COLO668 (cell line): ENCODE results near the gene EFNA1.

Experiments used
- DNase-seq: peaks from one replicate; lab custom pipeline; 2025; ENCODE audit not compliant: unreplicated experiment; lab: John Stamatoyannopoulos, UW

EFNA1 gene, protein sequence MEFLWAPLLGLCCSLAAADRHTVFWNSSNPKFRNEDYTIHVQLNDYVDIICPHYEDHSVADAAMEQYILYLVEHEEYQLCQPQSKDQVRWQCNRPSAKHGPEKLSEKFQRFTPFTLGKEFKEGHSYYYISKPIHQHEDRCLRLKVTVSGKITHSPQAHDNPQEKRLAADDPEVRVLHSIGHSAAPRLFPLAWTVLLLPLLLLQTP

DNA sequence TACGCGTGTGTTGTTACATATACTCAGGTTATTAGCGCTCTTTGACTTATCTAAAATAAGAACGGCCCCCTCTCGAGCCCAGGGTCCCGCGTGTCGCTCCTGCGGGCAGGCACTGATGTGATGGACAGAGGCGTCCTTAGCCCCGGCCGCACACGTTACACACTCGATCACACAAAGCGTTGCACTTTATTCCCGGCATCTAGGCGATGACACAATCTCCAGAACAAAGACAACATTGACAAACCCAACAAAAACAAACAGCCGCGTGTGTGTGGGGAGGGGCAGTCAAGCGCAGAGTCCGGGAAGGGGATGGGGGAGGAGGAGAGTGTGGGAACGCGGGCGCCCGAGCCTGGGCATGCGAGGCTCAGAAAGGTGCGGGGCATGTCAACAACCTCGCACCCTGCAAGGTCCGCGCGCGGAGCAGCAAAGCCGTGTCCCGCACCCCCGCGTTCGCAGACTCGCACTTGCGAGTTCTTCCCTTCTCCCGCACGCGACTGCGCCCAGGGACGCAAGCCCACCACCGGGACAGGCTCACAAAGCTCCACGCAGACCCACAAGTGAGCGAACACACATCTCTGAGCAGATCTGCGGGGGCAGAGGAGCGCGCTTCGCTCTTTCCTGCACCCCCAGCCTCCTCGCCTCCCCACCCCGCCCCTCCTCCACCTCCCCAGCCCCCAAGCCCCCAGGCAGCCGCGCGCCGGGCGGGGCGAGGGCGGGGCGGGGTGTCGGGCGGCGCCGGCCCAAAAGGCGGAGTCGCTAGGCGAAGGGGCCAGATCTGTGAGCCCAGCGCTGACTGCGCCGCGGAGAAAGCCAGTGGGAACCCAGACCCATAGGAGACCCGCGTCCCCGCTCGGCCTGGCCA, at the start of gene EFNA1:
Gene EFNA1 (plus strand): TSS at position 772 of the 862 bp plus-strand sequence. CDS start 102 bp downstream, outside the sequence.
- peak; percentile 90 for DNase-seq

DNA sequence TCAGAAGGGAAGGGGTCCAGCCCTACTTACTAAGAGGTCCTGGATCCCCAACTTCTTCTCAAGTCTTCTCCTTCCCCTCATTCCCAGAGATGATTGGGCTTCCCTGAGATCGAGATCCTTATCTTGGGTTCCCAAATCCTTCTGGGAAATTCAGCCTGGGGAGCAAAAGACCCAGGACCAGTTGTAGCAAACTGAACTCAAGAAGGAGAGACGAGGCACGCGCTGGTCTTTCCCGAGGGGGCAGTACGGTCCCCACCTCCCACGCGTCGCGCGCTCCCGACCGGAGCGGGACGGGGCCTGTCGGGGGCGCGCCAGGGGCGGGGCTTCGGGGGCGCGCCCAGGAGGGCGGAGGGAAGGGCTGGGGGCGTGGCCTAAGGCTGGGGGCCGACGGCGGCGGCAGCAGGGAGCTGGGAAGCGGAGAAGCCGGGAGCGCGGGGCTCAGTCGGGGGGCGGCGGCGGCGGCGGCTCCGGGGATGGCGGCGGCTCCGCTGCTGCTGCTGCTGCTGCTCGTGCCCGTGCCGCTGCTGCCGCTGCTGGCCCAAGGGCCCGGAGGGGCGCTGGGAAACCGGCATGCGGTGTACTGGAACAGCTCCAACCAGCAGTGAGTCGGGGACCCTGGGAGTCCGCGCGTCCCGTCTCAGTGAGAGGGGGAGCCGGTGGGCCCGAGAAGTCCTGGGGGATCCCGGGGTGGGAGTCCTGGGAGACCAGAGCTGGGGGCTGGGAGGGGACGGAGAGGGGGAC, 49.0 kb upstream of the EFNA1 start, which contains the start of gene EFNA3:
Gene EFNA3 (plus strand): TSS at position 369 of the 741 bp plus-strand sequence. CDS start 105 bp downstream, at position 474.
- DNase-seq: peak; percentile 89

DNA sequence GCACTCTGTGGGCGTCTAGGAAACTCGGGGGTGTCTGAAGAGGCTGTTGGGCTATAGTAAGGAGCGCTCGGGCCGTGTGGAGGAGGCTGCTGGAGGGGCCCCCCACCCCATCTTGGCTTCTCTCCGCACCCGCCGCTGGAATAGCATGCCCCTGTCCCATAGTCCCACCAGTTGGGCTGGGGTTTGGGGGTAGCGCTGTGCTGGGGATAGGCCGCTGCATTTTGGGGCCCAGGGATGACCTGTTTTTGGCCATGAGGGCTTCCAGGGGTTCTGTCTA, 48.5 kb upstream of the EFNA1 start:
- DNase-seq: no peak

DNA sequence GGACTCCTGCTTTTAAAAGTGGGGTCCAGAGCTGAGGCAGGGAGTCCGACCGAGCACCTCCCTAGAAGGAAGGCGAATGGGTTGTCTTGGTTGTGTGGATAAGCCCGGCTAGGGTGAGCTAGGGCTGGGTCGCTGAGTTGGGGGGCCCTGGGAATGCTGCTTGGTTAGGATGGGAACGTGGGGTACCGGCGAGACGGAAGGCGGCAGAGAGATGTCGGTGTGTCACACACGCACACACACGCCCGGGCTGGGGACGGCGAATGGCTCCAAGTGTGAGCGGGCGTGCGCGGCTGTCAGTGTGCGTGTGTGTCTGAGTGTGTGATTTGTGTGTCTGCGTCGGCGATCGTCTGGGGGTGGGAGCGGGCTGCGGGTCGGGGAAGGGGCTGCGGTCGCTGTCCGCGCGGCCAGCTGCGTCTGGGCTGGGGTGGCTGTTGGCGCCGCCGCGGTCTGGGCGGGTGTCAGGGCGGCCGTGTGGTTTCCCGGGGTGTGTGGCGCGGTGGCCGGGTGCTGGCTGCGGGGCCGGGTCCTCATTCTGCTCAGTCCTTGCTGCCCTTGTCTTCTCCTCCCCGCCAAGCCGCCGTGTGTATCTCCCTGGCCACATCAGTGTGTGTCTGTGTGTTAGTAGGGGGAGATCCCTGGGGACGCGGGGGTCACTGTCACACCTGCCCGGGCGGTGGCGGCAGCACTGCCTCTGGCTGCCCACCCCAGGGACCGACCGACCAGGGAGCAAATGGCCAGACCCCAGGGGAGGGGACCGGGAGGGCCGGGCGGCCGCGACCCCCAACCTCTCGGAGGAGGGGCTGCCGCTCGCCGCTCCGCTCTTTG, 48.0 kb upstream of the EFNA1 start:
- peak; percentile 59 for DNase-seq

DNA sequence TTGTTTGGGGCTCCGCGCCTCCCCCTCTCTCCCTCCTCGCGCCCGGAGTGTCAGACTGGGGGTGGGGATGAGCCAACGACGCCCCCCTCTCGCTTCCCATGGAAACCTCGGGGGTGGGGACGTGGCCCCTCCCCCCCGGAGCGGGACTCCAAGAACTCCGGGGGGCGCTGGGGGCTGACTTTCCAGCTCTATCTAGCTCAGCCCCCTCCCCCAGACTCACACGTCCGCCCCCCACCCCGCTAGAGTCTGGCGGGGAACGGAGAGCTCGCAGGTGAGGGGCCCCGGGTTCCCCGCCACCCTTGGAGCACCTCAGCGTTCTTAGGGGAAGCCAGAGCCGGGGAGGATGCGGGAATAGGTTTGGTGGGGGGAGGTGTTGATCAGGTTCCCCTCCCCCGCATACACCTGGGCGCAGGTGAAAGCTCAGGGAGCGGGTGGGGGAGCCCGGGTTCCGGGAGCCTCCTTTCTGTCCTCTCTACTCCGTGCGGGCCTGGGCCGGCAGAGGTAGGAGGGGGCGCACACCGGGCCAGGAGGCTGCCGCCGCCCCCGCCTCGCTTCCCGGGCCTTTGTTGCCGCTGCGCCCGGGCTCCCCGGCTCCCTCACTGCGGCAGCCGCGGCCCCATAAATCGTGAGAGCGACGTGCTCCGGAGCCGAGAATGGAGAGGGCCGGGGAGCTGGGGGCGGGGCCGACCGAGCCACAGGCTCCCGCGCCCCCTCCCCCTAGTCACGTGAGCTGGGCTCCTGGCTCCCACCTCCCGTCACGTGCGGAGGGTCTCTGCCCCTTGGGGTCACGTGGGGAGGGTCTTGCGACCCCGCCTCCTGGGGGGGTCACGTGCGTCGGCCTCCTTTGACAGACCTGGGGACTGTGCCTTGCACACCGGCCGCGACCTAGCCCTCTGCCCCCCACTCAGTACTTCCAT, 47.1 kb upstream of the EFNA1 start:
- peak; percentile 83 for DNase-seq

DNA sequence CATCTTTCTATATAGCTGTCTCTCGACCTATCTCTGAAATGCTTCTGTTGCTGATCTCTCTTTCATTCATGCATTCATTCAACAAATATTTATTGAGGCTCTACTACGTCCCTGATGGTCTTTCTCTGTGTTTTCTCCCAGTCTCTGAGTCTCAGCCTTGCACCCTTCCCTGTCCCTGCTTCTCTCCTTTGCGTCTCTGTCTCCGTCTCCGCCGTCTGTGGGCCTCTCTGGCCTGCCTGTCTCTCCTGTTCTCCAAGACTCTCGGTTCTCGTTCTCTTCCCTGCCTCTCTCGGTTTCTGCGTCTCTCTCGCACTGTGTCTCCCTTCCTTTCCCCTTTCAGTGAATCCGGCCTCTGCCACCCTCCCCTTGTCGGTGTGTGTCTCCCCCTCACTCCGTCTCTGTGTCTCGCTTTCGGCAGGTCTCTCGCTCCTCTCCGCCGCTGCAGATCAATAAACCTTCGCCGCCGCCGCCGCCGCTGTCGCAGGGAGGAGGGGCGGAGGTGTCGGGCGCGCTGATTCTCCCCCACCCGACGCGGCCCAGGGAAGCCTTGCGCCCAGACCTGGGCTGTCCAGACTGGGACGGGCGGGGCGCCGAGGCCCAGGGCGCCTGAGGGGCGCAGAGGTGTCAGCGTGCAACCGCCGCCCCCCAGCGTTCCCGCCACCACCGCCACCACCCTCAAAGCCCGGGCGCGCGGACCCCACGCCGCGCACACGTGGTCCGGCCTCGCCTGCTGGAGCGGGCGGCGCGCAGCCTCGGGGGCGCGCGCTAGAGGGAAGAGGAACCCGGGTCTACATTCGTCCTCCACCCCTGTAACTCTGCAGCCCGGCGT, 46.0 kb upstream of the EFNA1 start:
- DNase-seq: peak; percentile 56

DNA sequence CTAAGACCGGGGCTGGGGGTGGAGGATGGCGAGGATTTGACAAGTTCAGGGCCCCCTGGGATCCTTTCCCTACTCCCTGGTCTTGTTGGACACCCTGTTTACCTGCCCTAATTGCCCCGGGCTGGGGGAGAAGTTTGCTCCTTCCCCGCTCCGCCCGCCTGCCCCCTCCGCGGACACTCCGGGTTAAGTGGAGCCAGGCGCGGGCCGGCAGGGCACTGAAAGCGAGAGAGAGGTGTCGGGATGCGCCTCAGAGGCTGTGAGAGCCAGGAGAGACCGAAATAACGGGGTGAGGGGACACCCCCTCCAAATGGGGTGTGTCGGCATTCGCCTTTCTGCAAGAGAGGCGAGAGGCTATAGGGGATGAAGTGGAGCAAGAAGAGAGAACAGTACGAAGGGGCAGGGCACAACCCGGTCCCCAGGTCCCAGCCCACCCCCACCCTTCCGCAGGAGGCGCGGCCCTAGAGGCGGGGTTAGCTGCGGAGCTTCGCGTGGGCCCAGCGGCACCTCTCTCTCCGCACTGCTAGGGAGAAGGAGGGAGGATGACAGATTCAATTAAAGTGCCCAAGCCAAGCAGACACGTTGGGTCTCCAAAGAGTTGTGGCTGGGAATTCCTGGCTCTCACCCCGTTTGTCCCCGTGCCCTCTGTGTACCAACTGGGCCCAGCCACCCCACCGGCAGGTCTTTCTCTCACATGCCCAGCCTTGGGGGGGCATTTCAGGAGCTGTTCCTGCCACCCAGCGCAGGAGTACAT, 45.2 kb upstream of the EFNA1 start:
- DNase-seq: no peak

DNA sequence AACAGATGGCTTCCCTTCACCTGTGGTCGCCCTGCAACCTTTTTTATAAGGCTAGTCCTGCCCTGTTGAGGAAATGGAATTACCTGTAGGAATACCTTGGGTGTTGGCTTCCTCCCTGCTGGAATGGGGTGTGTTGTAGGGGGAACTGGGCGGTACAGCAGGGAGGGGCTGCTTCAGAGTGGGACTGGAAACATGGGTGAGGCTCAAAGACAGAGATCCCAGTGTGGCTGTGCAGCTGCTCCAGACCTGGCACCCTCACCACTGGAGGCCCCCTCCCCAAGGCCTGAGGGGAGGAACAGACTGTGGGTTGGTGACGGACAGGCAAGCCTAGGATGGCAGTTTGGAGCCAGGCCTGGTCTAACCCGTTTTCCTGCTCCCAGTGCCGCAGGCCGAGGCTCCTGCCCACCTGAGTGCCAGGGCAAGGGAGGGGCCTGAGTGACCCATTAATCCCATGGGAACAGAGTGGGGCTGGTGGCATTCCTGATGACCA, 44.6 kb upstream of the EFNA1 start:
- DNase-seq: no peak

DNA sequence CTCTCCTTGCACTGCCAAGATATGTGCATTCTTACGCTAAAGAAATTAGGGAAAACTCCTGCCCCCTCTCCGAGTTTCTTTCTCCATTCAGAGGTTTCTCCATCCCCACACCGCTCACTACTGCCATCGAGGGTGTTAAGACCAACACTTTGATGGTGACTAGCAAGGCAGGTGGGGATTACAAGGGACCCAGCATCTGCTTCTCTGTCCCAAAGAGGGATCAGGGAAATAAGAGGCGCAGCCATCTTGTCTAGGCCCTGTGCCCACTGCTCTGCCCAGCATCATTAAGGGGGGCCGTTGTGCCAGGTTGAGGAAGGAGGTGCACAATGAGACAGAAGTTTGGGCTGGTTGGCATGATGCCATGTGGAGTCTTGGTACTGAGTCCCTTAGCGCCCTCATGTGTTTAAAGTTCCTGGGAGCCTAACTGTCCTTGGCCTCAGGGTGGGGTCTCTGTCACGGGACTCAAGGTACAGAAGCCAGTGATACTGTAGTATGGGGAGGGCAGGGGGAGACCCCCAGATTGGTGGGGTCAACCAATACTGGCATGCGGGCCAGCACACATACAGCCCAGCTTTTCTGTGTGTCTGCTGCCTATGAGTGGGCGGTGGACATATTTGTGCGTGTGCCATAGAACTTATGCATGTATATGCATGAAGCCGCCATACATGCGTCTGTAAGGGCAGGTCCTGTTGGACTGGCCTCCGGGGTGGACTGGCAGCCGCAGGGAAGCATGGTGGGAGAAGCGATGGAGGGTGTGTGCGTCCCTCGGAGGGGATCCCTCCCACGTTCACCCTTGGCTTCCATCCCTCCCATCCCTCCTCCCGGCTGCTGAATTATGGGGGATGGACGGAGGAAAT, 43.6 kb upstream of the EFNA1 start:
- DNase-seq: peak; percentile 46

DNA sequence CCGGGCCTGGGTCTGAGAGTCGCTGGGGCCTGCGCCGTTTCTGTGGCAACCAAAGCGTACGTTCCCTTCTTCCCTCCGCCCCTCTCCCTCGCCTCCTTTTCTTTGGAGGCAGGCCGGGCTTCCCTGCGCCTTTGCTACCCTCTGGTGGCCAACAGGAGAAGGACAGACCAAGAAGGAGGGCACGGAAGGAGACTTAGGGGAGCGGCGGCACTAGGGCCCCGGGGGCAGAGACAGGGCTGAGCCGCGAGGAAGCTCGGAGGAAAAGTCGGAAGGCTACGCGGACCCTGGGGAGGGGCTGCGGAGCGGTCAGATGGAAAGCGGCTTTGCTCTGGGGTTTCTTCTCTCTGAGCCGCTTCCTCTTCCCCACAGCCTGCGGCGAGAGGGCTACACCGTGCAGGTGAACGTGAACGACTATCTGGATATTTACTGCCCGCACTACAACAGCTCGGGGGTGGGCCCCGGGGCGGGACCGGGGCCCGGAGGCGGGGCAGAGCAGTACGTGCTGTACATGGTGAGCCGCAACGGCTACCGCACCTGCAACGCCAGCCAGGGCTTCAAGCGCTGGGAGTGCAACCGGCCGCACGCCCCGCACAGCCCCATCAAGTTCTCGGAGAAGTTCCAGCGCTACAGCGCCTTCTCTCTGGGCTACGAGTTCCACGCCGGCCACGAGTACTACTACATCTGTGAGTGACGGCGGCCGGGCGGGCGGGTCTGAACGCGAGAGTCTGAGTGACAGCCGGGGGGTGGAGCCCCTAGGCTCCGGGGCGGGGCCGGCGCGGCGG, 42.8 kb upstream of the EFNA1 start:
- DNase-seq: peak; percentile 94

DNA sequence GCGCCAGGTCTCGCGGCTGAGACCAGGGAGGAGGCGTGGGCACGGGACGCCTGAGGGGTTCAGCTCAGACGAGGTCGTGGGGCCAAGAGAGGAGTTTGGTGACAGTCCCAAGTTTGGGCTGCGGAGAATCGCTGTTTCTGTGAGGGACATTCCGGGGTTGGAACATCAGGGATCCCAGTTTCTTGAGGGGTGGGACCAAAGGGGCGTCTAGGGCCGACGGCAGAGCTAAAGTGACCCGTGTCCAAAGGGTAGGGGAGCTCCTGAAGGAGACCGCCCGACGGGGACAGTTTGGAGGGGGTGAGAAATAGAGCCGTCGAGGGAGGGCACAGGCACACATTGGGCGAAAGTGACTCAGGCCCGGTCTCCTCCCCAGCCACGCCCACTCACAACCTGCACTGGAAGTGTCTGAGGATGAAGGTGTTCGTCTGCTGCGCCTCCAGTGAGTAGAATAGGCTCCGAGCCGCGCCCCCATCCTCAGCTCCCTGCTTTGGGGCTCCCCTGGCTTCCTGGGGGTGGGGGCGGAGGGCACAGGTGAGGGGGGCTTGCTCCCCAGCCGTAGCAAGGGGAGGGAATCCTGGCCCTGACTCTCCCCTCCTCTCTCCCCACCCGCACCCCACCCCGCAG, 42.1 kb upstream of the EFNA1 start:
- DNase-seq: peak; percentile 56

DNA sequence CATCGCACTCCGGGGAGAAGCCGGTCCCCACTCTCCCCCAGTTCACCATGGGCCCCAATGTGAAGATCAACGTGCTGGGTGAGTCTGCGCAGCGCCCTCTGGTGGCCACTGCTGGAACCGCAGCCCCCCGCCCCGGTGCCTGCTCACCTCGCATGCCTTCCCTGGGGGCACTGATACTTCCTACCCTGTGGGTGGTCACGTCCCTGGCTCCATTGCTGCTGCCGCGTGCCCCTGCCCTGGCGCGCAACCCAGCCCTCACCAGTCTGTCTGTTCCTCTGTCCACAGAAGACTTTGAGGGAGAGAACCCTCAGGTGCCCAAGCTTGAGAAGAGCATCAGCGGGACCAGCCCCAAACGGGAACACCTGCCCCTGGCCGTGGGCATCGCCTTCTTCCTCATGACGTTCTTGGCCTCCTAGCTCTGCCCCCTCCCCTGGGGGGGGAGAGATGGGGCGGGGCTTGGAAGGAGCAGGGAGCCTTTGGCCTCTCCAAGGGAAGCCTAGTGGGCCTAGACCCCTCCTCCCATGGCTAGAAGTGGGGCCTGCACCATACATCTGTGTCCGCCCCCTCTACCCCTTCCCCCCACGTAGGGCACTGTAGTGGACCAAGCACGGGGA, 41.4 kb upstream of the EFNA1 start:
- DNase-seq: peak; percentile 57

DNA sequence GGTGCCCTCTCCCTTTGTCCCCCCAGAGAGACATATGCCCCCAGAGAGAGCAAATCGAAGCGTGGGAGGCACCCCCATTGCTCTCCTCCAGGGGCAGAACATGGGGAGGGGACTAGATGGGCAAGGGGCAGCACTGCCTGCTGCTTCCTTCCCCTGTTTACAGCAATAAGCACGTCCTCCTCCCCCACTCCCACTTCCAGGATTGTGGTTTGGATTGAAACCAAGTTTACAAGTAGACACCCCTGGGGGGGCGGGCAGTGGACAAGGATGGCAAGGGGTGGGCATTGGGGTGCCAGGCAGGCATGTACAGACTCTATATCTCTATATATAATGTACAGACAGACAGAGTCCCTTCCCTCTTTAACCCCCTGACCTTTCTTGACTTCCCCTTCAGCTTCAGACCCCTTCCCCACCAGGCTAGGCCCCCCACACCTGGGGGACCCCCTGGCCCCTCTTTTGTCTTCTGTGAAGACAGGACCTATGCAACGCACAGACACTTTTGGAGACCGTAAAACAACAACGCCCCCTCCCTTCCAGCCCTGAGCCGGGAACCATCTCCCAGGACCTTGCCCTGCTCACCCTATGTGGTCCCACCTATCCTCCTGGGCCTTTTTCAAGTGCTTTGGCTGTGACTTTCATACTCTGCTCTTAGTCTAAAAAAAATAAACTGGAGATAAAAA, 40.7 kb upstream of the EFNA1 start:
- no peak for DNase-seq

DNA sequence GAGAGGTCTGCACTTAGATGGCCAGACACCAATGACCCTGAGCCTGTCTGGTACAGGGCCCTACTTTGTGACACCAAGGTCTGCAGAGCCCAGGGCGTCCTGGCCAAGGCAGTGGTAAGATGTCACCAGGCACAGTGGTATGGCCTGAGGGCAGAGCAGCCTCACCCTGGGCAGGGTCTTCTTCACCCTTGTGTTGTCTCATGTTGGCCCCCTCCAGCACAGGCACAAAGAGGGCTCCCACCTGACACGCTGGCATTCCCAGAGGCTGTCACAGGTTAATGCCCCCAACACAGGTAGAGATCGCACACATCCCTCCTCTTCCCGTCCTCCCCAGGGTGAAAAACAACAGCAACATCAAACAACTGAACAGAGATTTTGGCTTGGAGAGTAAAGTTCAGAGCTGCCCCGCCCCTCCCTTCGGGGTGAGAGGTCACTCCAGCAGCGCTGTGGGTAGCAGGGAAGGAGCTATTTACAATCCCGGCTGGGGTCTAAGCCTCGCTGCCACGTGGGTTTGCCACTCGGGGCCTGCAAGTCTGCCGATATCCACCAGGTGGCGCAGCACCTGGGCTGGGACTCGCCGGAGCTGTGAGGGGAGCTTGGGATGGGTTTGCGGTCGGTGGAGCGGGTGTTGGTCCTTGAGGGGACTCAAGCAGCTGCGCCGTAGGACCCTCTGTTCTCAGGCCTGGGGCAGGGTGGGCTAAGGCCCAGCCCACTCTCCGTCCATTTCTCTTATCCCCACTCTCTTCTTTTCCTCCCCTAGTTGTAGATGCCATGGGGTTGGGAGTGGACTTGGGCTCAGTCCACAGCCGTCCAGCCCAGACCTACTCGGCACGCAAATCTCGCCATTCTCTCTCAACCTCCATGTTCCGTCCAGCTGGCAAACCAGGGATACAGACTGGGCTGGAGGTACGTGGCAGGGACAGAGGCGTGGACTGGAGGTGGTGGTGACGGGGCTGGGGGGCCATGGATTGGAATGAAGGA, 36.3 kb upstream of the EFNA1 start:
- DNase-seq: peak; percentile 84
